Stimulated activated CD4-positive, alpha-beta T cell treated with anti-CD3 and anti-CD28 coated beads, TNF-alpha, amount 100 ng/mL, for 48 hours (primary cell): ENCODE data around the gene GRK7.
"Not testable (repeated sequence)": the region's sequence is repeated elsewhere in the genome, so short reads cannot be mapped to it uniquely, and the experiment has no call there.

Source experiments
- DNase-seq, 3 donors: peaks; one replicate each; pipeline ENCODE4 v3.0.0-alpha.2; 2020; ENCODE audit warnings: low read depth in 3 of 3

The GRK7 gene

GRCh38 chr3:141754032-141754431, 9.2 kb upstream of the GRK7 start:
- DNase-seq = no peak

GRCh38 chr3:141762552-141762951, 656 bp upstream of the GRK7 start:
- not testable (repeated sequence) for DNase-seq

GRCh38 chr3:141764045-141764444, 837 bp downstream of the GRK7 start:
- DNase-seq = no peak

GRCh38 chr3:141764465-141764864, 1.3 kb downstream of the GRK7 start:
- no peak for DNase-seq

GRCh38 chr3:141764986-141765385, 1.8 kb downstream of the GRK7 start:
- no peak for DNase-seq

- no peak for DNase-seq
Observed at GRCh38 chr3:141767066-141767465, 3.9 kb downstream of the GRK7 start.

- DNase-seq = no peak
Observed at GRCh38 chr3:141769221-141769894, 6.2 kb downstream of the GRK7 start.

GRCh38 chr3:141773676-141774075, 10.5 kb downstream of the GRK7 start:
- no peak for DNase-seq

- no peak for DNase-seq
Observed at GRCh38 chr3:141776376-141776775, 13.2 kb downstream of the GRK7 start.

GRCh38 chr3:141776885-141777284, 13.7 kb downstream of the GRK7 start:
- no peak for DNase-seq

- no peak for DNase-seq
Observed at GRCh38 chr3:141777957-141778813, 15.0 kb downstream of the GRK7 start.

- DNase-seq = no peak
Observed at GRCh38 chr3:141779667-141780066, 16.5 kb downstream of the GRK7 start.

- DNase-seq = no peak
Observed at GRCh38 chr3:141782386-141782932, 19.3 kb downstream of the GRK7 start.

- no peak for DNase-seq
Observed at GRCh38 chr3:141783632-141784031, 20.4 kb downstream of the GRK7 start.

GRCh38 chr3:141784096-141784495, 20.9 kb downstream of the GRK7 start:
- DNase-seq = no peak

GRCh38 chr3:141784531-141784930, 21.3 kb downstream of the GRK7 start:
- no peak for DNase-seq

- DNase-seq = no peak
Observed at GRCh38 chr3:141788149-141788548, 24.9 kb downstream of the GRK7 start.

GRCh38 chr3:141788750-141789149, 25.5 kb downstream of the GRK7 start:
- DNase-seq = not testable (repeated sequence)

GRCh38 chr3:141789281-141789680, 26.1 kb downstream of the GRK7 start:
- DNase-seq = no peak

GRCh38 chr3:141790171-141790570, 27.0 kb downstream of the GRK7 start:
- no peak for DNase-seq

- DNase-seq = no peak
Observed at GRCh38 chr3:141792495-141792894, 29.3 kb downstream of the GRK7 start.

GRCh38 chr3:141793476-141794260, 30.5 kb downstream of the GRK7 start:
- no peak for DNase-seq
